CD4-positive, alpha-beta T cell treated with Interleukin-21 for 1 hour (primary cell): ENCODE measurements around the gene DNASE1.
"Not testable (repeated sequence)": the region's sequence is repeated elsewhere in the genome, so short reads cannot be mapped to it uniquely, and the experiment has no call there.

ENCODE experiments used
- DNase-seq: peaks from one replicate; pipeline ENCODE4 v3.0.0-alpha.2; 2020

Gene DNASE1

GRCh38 chr16:3654249-3654991 is at the start of gene DNASE1:
Gene DNASE1 (plus strand): TSS chr16:3654691. CDS start chr16:3655374, 683 bp downstream.
- DNase-seq = peak; percentile 59

GRCh38 chr16:3606441-3606840 is 48.0 kb upstream of the DNASE1 start:
- DNase-seq = no peak

GRCh38 chr16:3607161-3607560 is 47.3 kb upstream of the DNASE1 start:
- no peak for DNase-seq

GRCh38 chr16:3607634-3608033 is 46.9 kb upstream of the DNASE1 start:
- DNase-seq = no peak

GRCh38 chr16:3608069-3608468 is 46.4 kb upstream of the DNASE1 start:
- DNase-seq = no peak

GRCh38 chr16:3608976-3609375 is 45.5 kb upstream of the DNASE1 start:
- not testable (repeated sequence) for DNase-seq

GRCh38 chr16:3609895-3610697 is 44.4 kb upstream of the DNASE1 start:
- DNase-seq = no peak

- DNase-seq = peak; percentile 9
Observed at GRCh38 chr16:3610698-3611145, 43.8 kb upstream of the DNASE1 start.

- DNase-seq = peak; percentile 92
Observed at GRCh38 chr16:3611146-3611975, 43.1 kb upstream of the DNASE1 start, which contains the start of gene SLX4. Gene SLX4 (minus strand): TSS chr16:3611606. CDS start chr16:3608964, 2,642 bp downstream.

- DNase-seq = no peak
Observed at GRCh38 chr16:3612510-3613466, 41.7 kb upstream of the DNASE1 start.

GRCh38 chr16:3618769-3619141 is 35.7 kb upstream of the DNASE1 start:
- no peak for DNase-seq

GRCh38 chr16:3623642-3624041 is 30.8 kb upstream of the DNASE1 start:
- DNase-seq = no peak

GRCh38 chr16:3625331-3625730 is 29.2 kb upstream of the DNASE1 start:
- DNase-seq = no peak

- DNase-seq = peak; percentile 34
Observed at GRCh38 chr16:3625911-3626732, 28.4 kb upstream of the DNASE1 start.

GRCh38 chr16:3637371-3637923 is 17.0 kb upstream of the DNASE1 start:
- peak; percentile 15 for DNase-seq

- no peak for DNase-seq
Observed at GRCh38 chr16:3638916-3639644, 15.4 kb upstream of the DNASE1 start.

- DNase-seq = no peak
Observed at GRCh38 chr16:3640207-3640606, 14.3 kb upstream of the DNASE1 start.

GRCh38 chr16:3640632-3641501 is 13.6 kb upstream of the DNASE1 start:
- no peak for DNase-seq
